ENCODE data around the gene CSTF3.

The CSTF3 gene

DNA sequence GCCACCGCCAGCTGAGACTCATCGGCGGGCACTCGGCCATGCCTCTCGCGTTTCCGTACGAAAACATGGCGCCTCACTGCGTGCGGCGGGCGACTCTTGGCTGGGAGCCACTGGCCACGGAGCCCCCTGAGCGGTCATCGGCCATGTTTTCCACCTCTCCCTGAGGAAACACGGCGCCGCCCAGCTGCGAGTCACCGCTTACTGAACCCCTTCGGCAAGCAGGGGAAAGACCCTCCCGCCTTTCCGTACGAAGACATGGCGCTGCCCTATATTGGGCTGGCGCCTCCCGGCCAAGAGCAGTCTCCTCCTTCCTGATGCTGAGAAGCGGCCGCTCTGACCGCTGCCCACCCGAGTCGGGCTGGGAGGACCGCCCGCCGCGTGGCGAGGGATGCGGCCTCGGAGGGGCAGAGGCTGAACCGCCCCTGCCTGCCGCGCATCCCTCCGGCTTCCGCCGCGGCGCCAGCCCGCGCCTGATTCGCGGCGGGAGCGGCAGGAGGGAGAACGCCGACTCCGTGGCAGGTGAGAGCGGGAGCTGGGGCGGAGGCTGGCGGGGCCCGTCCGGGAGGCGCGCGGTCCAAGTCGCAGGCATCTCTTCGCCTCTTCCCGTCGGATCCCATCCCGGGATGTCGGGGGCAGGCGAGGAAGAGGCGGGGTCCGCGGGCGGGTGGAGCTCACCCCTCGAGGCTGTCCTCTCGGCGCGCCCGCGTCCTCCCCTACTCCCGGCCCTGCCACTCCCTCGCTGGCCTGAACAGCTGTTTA lies 121.8 kb downstream of the CSTF3 start, which contains the start of gene TCP11L1:
Gene TCP11L1, plus strand, starts transcription at position 299 of the 759 bp plus-strand sequence. CDS start 4,202 bp downstream, outside the sequence.
- in situ Hi-C loops (cut with MboI; ENCODE audit: low pct_unique_long_range_greater_than_20kb, low sequenced_read_pairs, unreplicated experiment) = no loop called here
- TF ChIP-seq, protein P1, sequence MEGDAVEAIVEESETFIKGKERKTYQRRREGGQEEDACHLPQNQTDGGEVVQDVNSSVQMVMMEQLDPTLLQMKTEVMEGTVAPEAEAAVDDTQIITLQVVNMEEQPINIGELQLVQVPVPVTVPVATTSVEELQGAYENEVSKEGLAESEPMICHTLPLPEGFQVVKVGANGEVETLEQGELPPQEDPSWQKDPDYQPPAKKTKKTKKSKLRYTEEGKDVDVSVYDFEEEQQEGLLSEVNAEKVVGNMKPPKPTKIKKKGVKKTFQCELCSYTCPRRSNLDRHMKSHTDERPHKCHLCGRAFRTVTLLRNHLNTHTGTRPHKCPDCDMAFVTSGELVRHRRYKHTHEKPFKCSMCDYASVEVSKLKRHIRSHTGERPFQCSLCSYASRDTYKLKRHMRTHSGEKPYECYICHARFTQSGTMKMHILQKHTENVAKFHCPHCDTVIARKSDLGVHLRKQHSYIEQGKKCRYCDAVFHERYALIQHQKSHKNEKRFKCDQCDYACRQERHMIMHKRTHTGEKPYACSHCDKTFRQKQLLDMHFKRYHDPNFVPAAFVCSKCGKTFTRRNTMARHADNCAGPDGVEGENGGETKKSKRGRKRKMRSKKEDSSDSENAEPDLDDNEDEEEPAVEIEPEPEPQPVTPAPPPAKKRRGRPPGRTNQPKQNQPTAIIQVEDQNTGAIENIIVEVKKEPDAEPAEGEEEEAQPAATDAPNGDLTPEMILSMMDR (IDR thresholded peaks at IDR 0.05; ENCODE audit: extremely low read depth, insufficient read depth, missing control alignments) = no peak
- DNase-seq (ENCODE audit: low spot score) = peak; percentile 91

DNA sequence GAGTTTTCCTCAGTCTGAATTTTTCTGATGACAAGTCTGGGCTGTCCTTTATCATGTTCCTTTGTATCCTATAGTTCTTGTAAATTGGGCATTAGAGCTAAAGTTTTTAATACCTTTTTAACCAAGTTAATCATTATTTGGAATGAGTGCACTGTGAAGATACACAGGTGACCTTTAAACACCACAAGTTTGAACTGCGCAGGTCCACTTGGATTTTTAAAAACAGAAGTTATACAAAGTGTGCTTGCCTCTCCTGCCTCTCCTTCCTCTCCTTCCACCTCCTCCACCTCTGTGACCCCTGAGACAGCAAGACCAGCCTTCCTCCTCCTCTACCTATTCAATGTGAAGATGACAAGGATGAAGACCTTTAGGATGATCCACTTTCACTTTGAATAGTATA lies 126.3 kb downstream of the CSTF3 start:
- in situ Hi-C loops (cut with MboI; ENCODE audit: low pct_unique_long_range_greater_than_20kb, low sequenced_read_pairs, unreplicated experiment) = no loop called here
- TF ChIP-seq, protein P1 (IDR thresholded peaks at IDR 0.05; ENCODE audit: extremely low read depth, insufficient read depth, missing control alignments) = no peak
- no peak for DNase-seq (ENCODE audit: low spot score)

Data from GM13977 (cell line).